IMR-90 (cell line): ENCODE data around the gene RMDN2. TPM values are rescaled to one million over a fixed set of nuclear protein-coding genes. Genes with fewer than 3 reads are reported as not detected.

Source experiments
- ATAC-seq: fragments of 200-7000 bp; cut with Tn5 transposase; 2 replicates; pipeline ENCODE4 v1.9.1; 2020; ENCODE audit warnings: low read depth, mild to moderate bottlenecking, moderate library complexity
- BruUV-seq: library from RNA; stranded (reverse); fragments of 400-500 nt; replicated peaks from 2 replicates; lab custom pipeline; 2021; lab: Mats Ljungman, UMichigan
- CTCF ChIA-PET: fragments of 300-600 bp; formaldehyde crosslinking; extraction: SDS; loops from one replicate; lab custom pipeline; 2021; ENCODE audit warnings: antibody characterized with exemption; lab: Yijun Ruan, JAX
- POLR2A ChIA-PET: fragments of 300-600 bp; sonication (Branson Sonifier 250); formaldehyde crosslinking; loops from one replicate; lab custom pipeline; 2022; ENCODE audit warnings: antibody characterized with exemption; ENCODE audit not compliant: unreplicated experiment; lab: Charles Lee
- DNase-seq: peaks from one replicate; pipeline ENCODE4 v3.0.0; 2013
- H2AFZ ChIP-seq: replicated peaks from 2 replicates; pipeline ENCODE3; 2013; ENCODE audit warnings: low read length, mild to moderate bottlenecking; ENCODE audit not compliant: poor library complexity
- H2AK5ac ChIP-seq: 2 replicates; pipeline ENCODE4 v1.6.1; 2013; ENCODE audit warnings: low read depth, low read length, inconsistent platforms
- H2AK9ac ChIP-seq: replicated peaks from 2 replicates; pipeline ENCODE3; 2013; ENCODE audit warnings: mild to moderate bottlenecking, low read depth, low read length, moderate library complexity; ENCODE audit not compliant: poor library complexity
- H2BK120ac ChIP-seq: 2 replicates; pipeline ENCODE4 v1.6.1; 2013; ENCODE audit warnings: low read depth, low read length, inconsistent platforms
- H2BK15ac ChIP-seq: 3 replicates; pipeline ENCODE4 v1.6.1; 2013; ENCODE audit warnings: low read depth, low read length, inconsistent platforms
- H2BK20ac ChIP-seq: 2 replicates; pipeline ENCODE4 v1.6.1; 2013; ENCODE audit warnings: low read depth, mild to moderate bottlenecking, inconsistent platforms, low read length, moderate library complexity
- H2BK5ac ChIP-seq: 2 replicates; pipeline ENCODE4 v1.6.1; 2013; ENCODE audit warnings: mild to moderate bottlenecking, low read depth, low read length, inconsistent platforms; ENCODE audit not compliant: poor library complexity, severe bottlenecking
- H3K14ac ChIP-seq: replicated peaks from 2 replicates; pipeline ENCODE4 v1.6.1; 2013; ENCODE audit warnings: low read depth, low read length, inconsistent platforms
- H3K18ac ChIP-seq: 2 replicates; pipeline ENCODE4 v1.6.1; 2013; ENCODE audit warnings: low read depth, low read length, control low read depth
- H3K23ac ChIP-seq: 2 replicates; pipeline ENCODE4 v1.6.1; 2013; ENCODE audit warnings: low read depth, low read length, inconsistent platforms
- H3K27ac ChIP-seq: 2 replicates; pipeline ENCODE4 v1.5.1; 2013; ENCODE audit warnings: mild to moderate bottlenecking, control low read depth, low read length; ENCODE audit not compliant: insufficient read depth
- H3K27me3 ChIP-seq: 2 replicates; pipeline ENCODE4 v1.6.1; 2013; ENCODE audit warnings: low read length; ENCODE audit not compliant: control insufficient read depth, insufficient read depth
- H3K36me3 ChIP-seq: 2 replicates; pipeline ENCODE4 v1.6.1; 2013; ENCODE audit warnings: low read length, mixed read lengths; ENCODE audit not compliant: control insufficient read depth, insufficient read depth
- H3K4ac ChIP-seq: 2 replicates; pipeline ENCODE4 v1.6.1; 2013; ENCODE audit warnings: low read depth, low read length, inconsistent platforms
- H3K4me1 ChIP-seq: 2 replicates; pipeline ENCODE4 v1.6.1; 2013; ENCODE audit warnings: low read length, mixed read lengths; ENCODE audit not compliant: control insufficient read depth, insufficient read depth
- H3K4me2 ChIP-seq: 2 replicates; pipeline ENCODE4 v1.6.1; 2013; ENCODE audit warnings: low read depth, mild to moderate bottlenecking, control low read depth, low read length, moderate library complexity
- H3K4me3 ChIP-seq: 2 replicates; pipeline ENCODE4 v1.5.1; 2013; ENCODE audit warnings: low read depth, mild to moderate bottlenecking, control low read depth, low read length, moderate library complexity; ENCODE audit not compliant: insufficient read depth
- H3K56ac ChIP-seq: 2 replicates; pipeline ENCODE4 v1.6.1; 2013; ENCODE audit warnings: low read length, inconsistent platforms; ENCODE audit not compliant: insufficient read depth; ENCODE audit errors: extremely low read depth
- H3K79me1 ChIP-seq, 2 experiments: 2 replicates each; pipeline ENCODE4 v1.6.1; 2013; ENCODE audit warnings: low read length in 2 of 2, inconsistent platforms in 1 of 2, low read depth in 1 of 2
- H3K9ac ChIP-seq: 2 replicates; pipeline ENCODE4 v1.6.1; 2013; ENCODE audit warnings: low read depth, low read length, control low read depth
- H3K9me1 ChIP-seq: 2 replicates; pipeline ENCODE4 v1.6.1; 2013; ENCODE audit warnings: low read length, inconsistent platforms; ENCODE audit not compliant: insufficient read depth
- H3K9me3 ChIP-seq: 2 replicates; pipeline ENCODE4 v1.6.1; 2013; ENCODE audit warnings: low read length; ENCODE audit not compliant: control insufficient read depth, insufficient read depth
- H4K20me1 ChIP-seq: 2 replicates; pipeline ENCODE4 v1.6.1; 2013; ENCODE audit warnings: low read length, inconsistent platforms; ENCODE audit not compliant: insufficient read depth
- H4K5ac ChIP-seq: 2 replicates; pipeline ENCODE4 v1.6.1; 2013; ENCODE audit warnings: mild to moderate bottlenecking, low read depth, low read length, control low read depth
- H4K8ac ChIP-seq, 2 experiments: 2 replicates each; pipeline ENCODE4 v1.6.1; 2013; ENCODE audit warnings: low read depth in 2 of 2, low read length in 2 of 2, control low read depth in 1 of 2, inconsistent platforms in 1 of 2
- H4K91ac ChIP-seq: 2 replicates; pipeline ENCODE4 v1.6.1; 2013; ENCODE audit warnings: low read depth, low read length, inconsistent platforms; ENCODE audit not compliant: insufficient read depth
- BHLHE40 ChIP-seq: fragments of 150-350 bp; IDR thresholded peaks from 2 replicates; pipeline ENCODE4 v1.6.1; 2016; ENCODE audit warnings: mild to moderate bottlenecking, low read depth, low read length
- MXI1 ChIP-seq: IDR thresholded peaks from 2 replicates; pipeline ENCODE4 v1.6.1; 2012; ENCODE audit warnings: low read depth, mild to moderate bottlenecking, low read length, moderate library complexity, borderline replicate concordance
- RAD21 ChIP-seq: IDR thresholded peaks from 2 replicates; pipeline ENCODE4 v1.6.1; 2012; ENCODE audit warnings: low read length, improper control_type of control experiment
- RCOR1 ChIP-seq: IDR thresholded peaks from 2 replicates; pipeline ENCODE4 v1.6.1; 2012; ENCODE audit warnings: mild to moderate bottlenecking, low read length, improper control_type of control experiment; ENCODE audit not compliant: insufficient replicate concordance
- SMC3 ChIP-seq: fragments of 150-350 bp; IDR thresholded peaks from 2 replicates; pipeline ENCODE4 v1.6.1; 2016; ENCODE audit warnings: low read depth, mild to moderate bottlenecking, antibody characterized with exemption, low read length, moderate library complexity
- WGBS, 2 experiments: methylation state at CpG; one replicate each; pipeline versions ENCODE4 v1.1.5 to v1.1.7; 2013; ENCODE audit warnings: missing lambda C conversion rate in 2 of 2; ENCODE audit not compliant: insufficient read length in 1 of 2; ENCODE audit errors: extremely low coverage in 2 of 2; 5-methylcytosine and 5-hydroxymethylcytosine counted together
- dilution Hi-C: fragments of 300-500 bp; cut with HindIII; formaldehyde crosslinking; loops from one replicate; pipeline ENCODE4 v1.14.3; 2018; ENCODE audit warnings: low sequenced_read_pairs; ENCODE audit not compliant: unreplicated experiment
- in situ Hi-C: fragments of 300-500 bp; cut with MboI; formaldehyde crosslinking; loops from 3 replicates; pipeline ENCODE4 v1.14.3; 2019; ENCODE audit warnings: low sequenced_read_pairs, inconsistent platforms, mixed read lengths
- intact Hi-C: fragments of 100-400 bp; cut with micrococcal nuclease; formaldehyde crosslinking; loops from 2 replicates; pipeline ENCODE4 v1.10.0; 2022
- polyA plus RNA-seq, 3 experiments: library from polyadenylated mRNA; depleted of rRNA; stranded (reverse); fragments of >200 nt; gene quantifications; 2 replicates each; pipeline ENCODE4 v1.2.3, GENCODE V29; 2012; ENCODE audit warnings: low replicate concordance in 1 of 3
- total RNA-seq: library from RNA; depleted of rRNA; stranded (reverse); fragments of >200 nt; gene quantifications from 2 replicates; pipeline ENCODE4 v1.2.3, GENCODE V29; 2012
- TF ChIP-seq, protein P1 (sequence below): conservative IDR thresholded peaks from 2 replicates; pipeline ENCODE4 v1.5.1; 2012; ENCODE audit warnings: mild to moderate bottlenecking, low read depth, low read length, improper control_type of control experiment

Gene RMDN2
- total and polyA plus RNA-seq, 2 of the 4 experiments (the other 2 are of a cell fraction) = 2.3 to 3.0 TPM

DNA sequence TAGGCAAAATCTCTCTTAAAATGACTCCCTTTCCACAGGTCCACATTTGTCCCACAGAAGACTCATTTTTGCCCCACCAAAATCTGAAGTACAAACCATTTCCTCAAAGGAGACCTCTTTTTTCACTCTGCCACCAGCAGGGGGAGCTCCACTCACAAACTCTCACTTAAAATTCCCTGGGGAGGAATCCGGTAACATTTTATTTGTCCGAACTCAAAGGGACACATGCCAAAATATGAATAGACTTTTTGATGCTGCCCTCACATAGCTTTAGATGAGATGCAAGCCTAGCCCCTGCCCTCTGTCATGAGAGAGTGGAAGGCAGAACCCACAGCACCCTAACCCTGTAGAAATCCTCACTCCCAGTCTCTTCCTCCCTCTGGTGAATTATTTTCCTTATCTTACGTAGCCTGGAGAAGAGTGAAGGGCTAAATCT lies 57.1 kb downstream of the RMDN2 start:
- peak overlapping the region; percentile 91 for H2BK20ac ChIP-seq
- H4K91ac ChIP-seq = no peak overlapping the region
- dilution Hi-C loops = no loop called here
- no peaks in the 10 kb centered on the region for H4K20me1 ChIP-seq
- no peak overlapping the region for H2BK5ac ChIP-seq
- H3K36me3 ChIP-seq = no peaks in the 10 kb centered on the region
- peak overlapping the region; percentile 60 for H2BK120ac ChIP-seq
- H4K5ac ChIP-seq = no peak overlapping the region; the same call in 1 of the 2 replicates
- peak overlapping the region in 1 of 2 experiments; percentile 50; a peak in 1 of 4 replicates for H4K8ac ChIP-seq
- TF ChIP-seq MXI1 = no peak
- TF ChIP-seq RAD21 = peak; percentile 65
- peak; percentile 76 for TF ChIP-seq SMC3
- TF ChIP-seq, protein P1, sequence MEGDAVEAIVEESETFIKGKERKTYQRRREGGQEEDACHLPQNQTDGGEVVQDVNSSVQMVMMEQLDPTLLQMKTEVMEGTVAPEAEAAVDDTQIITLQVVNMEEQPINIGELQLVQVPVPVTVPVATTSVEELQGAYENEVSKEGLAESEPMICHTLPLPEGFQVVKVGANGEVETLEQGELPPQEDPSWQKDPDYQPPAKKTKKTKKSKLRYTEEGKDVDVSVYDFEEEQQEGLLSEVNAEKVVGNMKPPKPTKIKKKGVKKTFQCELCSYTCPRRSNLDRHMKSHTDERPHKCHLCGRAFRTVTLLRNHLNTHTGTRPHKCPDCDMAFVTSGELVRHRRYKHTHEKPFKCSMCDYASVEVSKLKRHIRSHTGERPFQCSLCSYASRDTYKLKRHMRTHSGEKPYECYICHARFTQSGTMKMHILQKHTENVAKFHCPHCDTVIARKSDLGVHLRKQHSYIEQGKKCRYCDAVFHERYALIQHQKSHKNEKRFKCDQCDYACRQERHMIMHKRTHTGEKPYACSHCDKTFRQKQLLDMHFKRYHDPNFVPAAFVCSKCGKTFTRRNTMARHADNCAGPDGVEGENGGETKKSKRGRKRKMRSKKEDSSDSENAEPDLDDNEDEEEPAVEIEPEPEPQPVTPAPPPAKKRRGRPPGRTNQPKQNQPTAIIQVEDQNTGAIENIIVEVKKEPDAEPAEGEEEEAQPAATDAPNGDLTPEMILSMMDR = peak; percentile 72
- no peak for TF ChIP-seq RCOR1
- no peak for TF ChIP-seq BHLHE40
- H3K4ac ChIP-seq = peak overlapping the region; percentile 87
- peak overlapping the region; percentile 19; the same call in 1 of the 2 replicates for H3K9ac ChIP-seq
- in situ Hi-C loops = no loop called here
- whole genome bisulfite sequencing, 2 experiments = no CpG with 5 or more reads among the region's 3 CpGs
- peak overlapping the region; percentile 74 for H2AK9ac ChIP-seq
- H2AFZ ChIP-seq = peak overlapping the region; percentile 84
- H3K18ac ChIP-seq = no peak overlapping the region; the same call in 1 of the 2 replicates
- no peak overlapping the region for H3K27ac ChIP-seq
- H3K9me3 ChIP-seq = no peaks in the 10 kb centered on the region
- intact Hi-C loops = loop anchor here (2.0 to 10.0 kb wide), 3 partner anchors 95 to 523 kb away; partner anchors contain the start of gene CYP1B1
- H3K4me2 ChIP-seq = peak overlapping the region; percentile 91
- ChIA-PET POLR2A (no interaction called here), CTCF (interaction anchor here (0.5 to 1.1 kb wide), 8 partner anchors 11 to 287 kb away, joined by 3 to 5 read pairs (median 4); no protein-coding TSS in a partner anchor)
- H3K56ac ChIP-seq = no peak overlapping the region
- H3K9me1 ChIP-seq = no peaks in the 10 kb centered on the region
- H2BK15ac ChIP-seq = no peak overlapping the region; the same call in 2 of the 3 replicates
- H3K79me1 ChIP-seq = no peaks in the 10 kb centered on the region
- H3K23ac ChIP-seq = peak overlapping the region; percentile 4; the same call in 1 of the 2 replicates
- ATAC-seq (peak; percentile 29; the same call in 1 of the 2 replicates), DNase-seq (peak; percentile 58)
- H3K4me1 ChIP-seq = peaks cover 3% of the 10 kb centered on the region; the same call in 1 of the 2 replicates
- H3K4me3 ChIP-seq = no peak overlapping the region
- no peak overlapping the region; the same call in 1 of the 2 replicates for H2AK5ac ChIP-seq
- peak overlapping the region; percentile 81; the same call in 1 of the 2 replicates for H3K14ac ChIP-seq
- no peaks in the 10 kb centered on the region for H3K27me3 ChIP-seq
- no TSS peak for BruUV-seq
